A673 (cell line): ENCODE results near the gene RPS4Y1. TPM values are rescaled to one million over a fixed set of nuclear protein-coding genes. Genes with fewer than 3 reads are reported as not detected.

ENCODE experiments used
- Bru-seq: library from RNA; stranded (reverse); fragments of 400-500 nt; gene quantifications from one replicate; lab custom pipeline; 2021; lab: Mats Ljungman, UMichigan
- BruChase-seq, 2 experiments: library from RNA; stranded (reverse); fragments of 400-500 nt; gene quantifications; one replicate each; lab custom pipeline; 2021; lab: Mats Ljungman, UMichigan
- BruUV-seq: library from RNA; stranded (reverse); fragments of 400-500 nt; replicated peaks from 2 replicates; lab custom pipeline; 2021; lab: Mats Ljungman, UMichigan
- CTCF ChIA-PET: fragments of 300-600 bp; sonication (Branson Sonifier 250); formaldehyde crosslinking; loops from one replicate; lab custom pipeline; 2022; ENCODE audit warnings: antibody characterized with exemption; lab: Charles Lee
- POLR2A ChIA-PET: fragments of 300-600 bp; sonication (Branson Sonifier 250); formaldehyde crosslinking; loops from one replicate; lab custom pipeline; 2022; ENCODE audit warnings: antibody characterized with exemption; ENCODE audit not compliant: low non-redundant PET; lab: Charles Lee
- DNase-seq: peaks from one replicate; pipeline ENCODE4 v3.0.0-alpha.2; 2015; ENCODE audit warnings: low spot score
- H3K27ac ChIP-seq: fragments of 200-600 bp; sonication (generic); 2 replicates; pipeline ENCODE4 v1.5.1; 2016; ENCODE audit warnings: mixed run types, low read depth, mild to moderate bottlenecking, mixed read lengths, antibody characterized with exemption, low read length; ENCODE audit not compliant: poor library complexity, severe bottlenecking
- H3K27me3 ChIP-seq: fragments of 200-600 bp; sonication (generic); replicated peaks from 2 replicates; pipeline ENCODE4 v1.6.1; 2017; ENCODE audit warnings: mixed run types, low read depth, mild to moderate bottlenecking, mixed read lengths, antibody characterized with exemption, low read length; ENCODE audit not compliant: insufficient read depth, poor library complexity
- H3K36me3 ChIP-seq: fragments of 200-600 bp; sonication (generic); 2 replicates; pipeline ENCODE4 v1.6.1; 2016; ENCODE audit warnings: mixed run types, mild to moderate bottlenecking, mixed read lengths, antibody characterized with exemption, low read length; ENCODE audit not compliant: insufficient read depth, poor library complexity, severe bottlenecking
- H3K4me1 ChIP-seq: fragments of 200-600 bp; sonication (generic); 2 replicates; pipeline ENCODE4 v1.6.1; 2017; ENCODE audit warnings: mixed run types, mild to moderate bottlenecking, mixed read lengths, antibody characterized with exemption, low read length; ENCODE audit not compliant: insufficient read depth, poor library complexity, severe bottlenecking
- H3K4me3 ChIP-seq: fragments of 200-600 bp; sonication (generic); 2 replicates; pipeline ENCODE4 v1.5.1; 2016; ENCODE audit warnings: low read depth, mixed run types, mild to moderate bottlenecking, mixed read lengths, low read length; ENCODE audit not compliant: poor library complexity, severe bottlenecking
- H3K9me3 ChIP-seq: fragments of 200-600 bp; sonication (generic); 2 replicates; pipeline ENCODE4 v1.6.1; 2016; ENCODE audit warnings: mixed run types, low read depth, mild to moderate bottlenecking, mixed read lengths, antibody characterized with exemption, low read length; ENCODE audit not compliant: poor library complexity, severe bottlenecking
- CTCF ChIP-seq: fragments of 300-800, 200-600 bp; sonication (generic); conservative IDR thresholded peaks from 2 replicates; pipeline ENCODE4 v1.5.1; 2017; ENCODE audit warnings: low read depth, mild to moderate bottlenecking, antibody characterized with exemption, low read length, moderate library complexity, mixed read lengths
- EZH2 ChIP-seq: fragments of 200-600 bp; sonication (generic); IDR thresholded peaks from 2 replicates; pipeline ENCODE4 v1.6.1; 2017; ENCODE audit warnings: borderline replicate concordance, low read depth, mild to moderate bottlenecking, mixed read lengths, antibody characterized with exemption, low read length; ENCODE audit not compliant: poor library complexity, severe bottlenecking
- intact Hi-C: fragments of 100-400 bp; cut with micrococcal nuclease; formaldehyde crosslinking; loops from one replicate; pipeline ENCODE4 v1.10.0; 2022; ENCODE audit not compliant: unreplicated experiment
- long read RNA-seq: library from polyadenylated mRNA; stranded (forward); transcript quantifications from one replicate; pipeline ENCODE4 v2.0.0, GENCODE V29; 2022
- total RNA-seq: library from RNA; stranded (reverse); gene quantifications from 2 replicates; pipeline ENCODE4 v1.2.3, GENCODE V29; 2021

The RPS4Y1 gene
- total RNA-seq = not detected in 2 replicates
- not detected for Bru-seq, nascent RNA
- not detected for BruChase-seq, experiment 1, labeled RNA remaining after a 2-hour chase
- BruChase-seq, experiment 2, labeled RNA remaining after a 6-hour chase = not detected
- long read RNA-seq = 0 reads

DNA sequence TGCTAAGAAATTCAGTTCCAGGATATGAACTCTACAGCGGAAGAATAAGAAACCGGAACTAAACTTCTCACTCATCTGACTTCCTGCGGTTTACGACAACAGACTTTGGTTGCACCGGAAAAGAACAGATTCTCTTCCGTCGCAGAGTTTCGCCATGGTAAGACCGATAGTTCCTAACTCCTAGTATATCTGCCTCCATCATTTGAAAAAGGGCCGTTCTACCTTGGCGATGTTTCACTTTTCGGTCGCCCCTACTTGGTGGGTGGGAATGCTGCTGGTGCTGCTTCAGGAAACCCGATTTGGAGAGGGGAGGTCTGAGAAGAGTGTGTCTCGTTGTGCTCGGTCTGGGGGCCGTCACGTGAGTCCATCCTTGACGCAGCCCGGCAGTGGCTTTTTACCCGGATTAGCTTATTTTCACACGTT, at the start of gene RPS4Y1:
Gene RPS4Y1 (plus strand): TSS at position 132 of the 423 bp plus-strand sequence. CDS start 23 bp downstream, at position 155.
- Histone ChIP-seq H3K36me3 (no peaks in the 10 kb centered on the region), H3K27ac (no peak within 1 kb of the TSS), H3K4me3 (no peak within 1 kb of the TSS), H3K4me1 (no peaks in the 10 kb centered on the region), H3K27me3 (no peaks in the 10 kb centered on the region), H3K9me3 (no peaks in the 10 kb centered on the region)
- TF ChIP-seq CTCF = no peak
- no peak for TF ChIP-seq EZH2
- ChIA-PET POLR2A (no interaction called here), CTCF (no interaction called here)
- no peak for DNase-seq
- BruUV-seq = no TSS peak
- intact Hi-C loops = no loop called here

DNA sequence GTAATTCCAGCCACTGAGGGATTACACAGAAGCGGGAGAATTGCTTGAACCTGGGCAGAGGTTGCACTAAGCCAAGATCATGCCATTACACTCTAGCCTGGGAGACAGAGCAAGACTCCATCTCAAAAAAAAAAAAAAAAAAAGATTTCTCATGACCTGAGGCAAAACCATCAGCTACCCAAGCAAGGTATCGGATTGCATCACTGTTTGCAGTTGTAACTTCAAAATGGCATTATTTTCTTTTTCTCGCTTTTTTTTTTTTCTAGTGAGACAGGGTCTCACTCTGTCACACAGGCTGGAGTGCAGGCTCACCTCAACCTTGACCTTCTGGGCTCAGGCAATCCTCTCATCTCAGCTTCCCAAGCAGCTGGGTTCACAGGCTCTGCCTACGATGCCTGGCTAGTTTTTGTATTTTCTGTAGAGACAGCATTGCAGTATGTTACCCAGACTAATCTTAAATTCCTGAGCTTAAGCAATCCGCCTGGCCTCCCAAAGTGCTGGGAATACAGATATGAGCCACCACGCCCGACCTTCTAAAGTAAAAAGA, 44.4 kb upstream of the RPS4Y1 start:
- no peak for DNase-seq
- no peak for TF ChIP-seq EZH2
- no peak for TF ChIP-seq CTCF
- Histone ChIP-seq H3K4me1 (no peaks in the 10 kb centered on the region), H3K27ac (no peak overlapping the region), H3K4me3 (no peak overlapping the region), H3K9me3 (no peaks in the 10 kb centered on the region), H3K27me3 (no peaks in the 10 kb centered on the region), H3K36me3 (no peaks in the 10 kb centered on the region)
- ChIA-PET CTCF (no interaction called here), POLR2A (no interaction called here)
- no TSS peak for BruUV-seq
- intact Hi-C loops = no loop called here

DNA sequence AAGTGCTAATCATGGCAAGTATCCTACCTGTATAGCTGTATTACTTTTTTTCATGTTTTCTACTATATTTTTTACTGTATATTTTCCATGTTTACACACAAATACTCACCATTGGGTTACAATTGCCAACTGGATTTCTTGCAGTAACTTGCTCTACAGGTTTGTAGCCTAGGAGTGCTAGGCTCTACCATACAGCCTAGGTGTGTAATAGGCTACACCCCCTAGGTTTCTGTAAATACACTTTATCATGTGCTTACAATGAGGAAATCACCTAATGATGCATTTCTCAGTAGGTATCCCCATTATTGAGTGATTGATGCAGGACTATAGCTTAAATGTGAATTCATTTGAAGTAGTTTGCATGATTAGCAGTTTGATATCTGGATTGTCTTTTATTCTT, 43.4 kb upstream of the RPS4Y1 start:
- ChIA-PET CTCF (no interaction called here), POLR2A (no interaction called here)
- Histone ChIP-seq H3K4me1 (no peaks in the 10 kb centered on the region), H3K27me3 (no peaks in the 10 kb centered on the region), H3K36me3 (no peaks in the 10 kb centered on the region), H3K9me3 (no peaks in the 10 kb centered on the region), H3K4me3 (no peak overlapping the region), H3K27ac (no peak overlapping the region)
- TF ChIP-seq CTCF = no peak
- TF ChIP-seq EZH2 = no peak
- no TSS peak for BruUV-seq
- DNase-seq = no peak
- intact Hi-C loops = no loop called here
